NCI-H510A (cell line): ENCODE results near the gene ADAMTSL3.
"Not testable (repeated sequence)": the region's sequence is repeated elsewhere in the genome, so short reads cannot be mapped to it uniquely, and the experiment has no call there.

Experiments used
- DNase-seq: peaks from one replicate; lab custom pipeline; 2025; lab: John Stamatoyannopoulos, UW

Gene ADAMTSL3

DNA sequence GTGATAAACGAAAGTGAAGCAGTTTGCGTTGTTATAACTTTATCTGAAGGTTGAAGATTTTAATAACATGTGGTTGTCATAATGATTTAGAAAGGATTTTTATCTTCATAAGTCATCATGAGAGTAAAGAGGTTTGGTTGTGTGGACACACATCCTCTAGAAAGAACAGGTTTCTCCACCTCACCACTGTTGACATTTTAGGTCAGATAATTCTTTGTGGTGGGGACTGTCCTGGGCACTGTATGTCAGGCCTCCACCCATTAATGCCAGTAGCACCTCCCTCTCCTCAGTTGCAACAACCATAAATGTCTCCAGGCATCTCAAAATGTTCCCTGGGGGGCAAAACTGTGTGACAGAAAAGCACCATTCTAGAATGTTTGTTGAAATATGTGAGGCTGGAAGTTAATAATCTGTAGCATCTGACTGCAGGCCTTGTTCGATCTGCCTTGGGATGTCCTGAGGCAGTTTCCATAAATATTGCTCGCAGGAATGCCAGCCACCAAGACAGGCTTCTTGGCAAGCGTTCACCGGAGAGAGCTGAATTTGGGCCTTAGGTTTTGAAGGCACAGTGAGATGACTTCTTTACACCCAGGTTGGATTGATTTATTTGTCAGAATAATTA, 100.1 kb downstream of the ADAMTSL3 start:
- no peak for DNase-seq

GRCh38 chr15:83757291-83757690, 103.4 kb downstream of the ADAMTSL3 start:
- DNase-seq, result not testable (repeated sequence)

- no peak for DNase-seq
Observed at GRCh38 chr15:83762367-83762766, 108.4 kb downstream of the ADAMTSL3 start.

- DNase-seq, result no peak
Observed at GRCh38 chr15:83764201-83764838, 110.4 kb downstream of the ADAMTSL3 start.

GRCh38 chr15:83766339-83766738, 112.4 kb downstream of the ADAMTSL3 start:
- DNase-seq, result no peak

DNA sequence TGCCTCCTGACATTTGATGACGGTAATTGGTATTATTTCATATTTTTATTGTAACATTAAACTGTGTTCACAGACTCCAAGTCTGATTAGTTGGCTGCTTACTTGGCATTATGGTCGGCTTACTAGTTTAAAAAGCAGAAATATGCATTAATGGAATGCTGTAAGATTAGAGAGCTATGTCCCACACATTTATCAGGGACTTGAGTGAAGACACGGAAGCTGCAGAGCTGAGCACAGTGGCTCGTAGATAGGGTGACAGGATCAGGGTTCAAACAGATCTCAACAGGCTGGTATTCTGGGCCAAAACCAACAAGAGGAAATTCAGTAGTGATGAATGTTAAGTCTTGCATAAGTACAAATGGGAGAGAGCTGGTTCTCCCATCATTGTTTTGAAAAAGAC, 113.8 kb downstream of the ADAMTSL3 start:
- no peak for DNase-seq

GRCh38 chr15:83769411-83769999, 115.6 kb downstream of the ADAMTSL3 start:
- no peak for DNase-seq

- DNase-seq, result no peak
Observed at GRCh38 chr15:83775738-83776137, 121.8 kb downstream of the ADAMTSL3 start.

- no peak for DNase-seq
Observed at GRCh38 chr15:83776986-83777385, 123.1 kb downstream of the ADAMTSL3 start.

GRCh38 chr15:83783227-83783626, 129.3 kb downstream of the ADAMTSL3 start:
- DNase-seq, result no peak

DNA sequence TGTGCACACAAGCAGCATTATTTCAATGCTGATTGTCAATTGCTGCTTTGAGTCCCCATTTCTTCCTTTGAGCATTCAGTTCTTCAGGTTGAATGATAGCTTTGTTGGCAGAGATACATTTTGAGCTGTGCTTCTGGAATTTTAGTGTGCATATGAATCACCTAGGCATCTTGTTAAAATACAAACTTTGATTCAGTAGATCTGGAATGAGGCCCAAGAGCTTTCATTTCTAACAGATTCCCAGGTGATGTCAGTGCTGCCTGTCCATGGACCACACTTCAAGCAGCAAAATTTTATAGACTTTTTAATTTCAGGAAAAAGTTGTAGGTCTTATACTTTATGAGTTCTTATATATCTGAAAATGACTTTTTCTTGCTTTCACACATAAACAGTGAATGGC, 131.1 kb downstream of the ADAMTSL3 start:
- no peak for DNase-seq

GRCh38 chr15:83786336-83786735, 132.4 kb downstream of the ADAMTSL3 start:
- DNase-seq, result no peak

DNA sequence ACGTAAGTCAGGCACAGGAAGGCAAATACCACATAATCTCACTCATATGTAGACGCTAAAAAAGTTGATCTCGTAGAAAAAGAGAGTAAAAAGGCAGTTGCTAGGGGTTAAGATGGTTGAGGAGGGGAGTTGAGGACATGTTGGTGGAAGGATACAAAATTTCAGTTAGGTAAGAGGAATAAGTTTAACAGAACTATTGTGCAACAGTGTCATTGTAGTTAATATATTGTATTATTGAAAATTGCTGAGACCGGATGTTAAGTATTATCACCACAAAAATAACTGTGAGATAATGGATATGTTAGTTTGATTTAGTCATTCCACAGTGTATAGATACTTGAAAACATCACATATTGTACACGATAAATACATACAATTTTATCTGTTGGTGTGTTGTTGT, 139.1 kb downstream of the ADAMTSL3 start:
- DNase-seq, result no peak

GRCh38 chr15:83794209-83794608, 140.3 kb downstream of the ADAMTSL3 start:
- no peak for DNase-seq

DNA sequence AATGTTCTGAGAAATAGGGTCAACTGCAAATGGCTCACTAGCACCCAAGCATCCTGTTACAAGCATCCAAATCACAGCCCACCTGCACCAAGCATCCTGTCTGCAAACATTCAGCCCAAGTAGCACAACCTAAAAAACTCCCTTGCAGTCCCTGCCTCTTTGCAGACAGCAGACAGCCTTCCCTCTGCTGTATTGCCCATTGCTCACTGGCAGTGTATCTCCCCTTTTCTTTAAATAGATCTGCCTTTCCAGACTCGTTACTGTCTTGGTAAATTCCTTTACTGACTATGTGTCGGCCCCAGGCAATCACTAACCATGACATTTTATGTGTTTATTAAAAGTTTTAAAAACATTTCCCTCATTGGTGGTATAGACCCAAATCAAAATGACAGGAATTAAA, 155.4 kb downstream of the ADAMTSL3 start:
- no peak for DNase-seq

- DNase-seq, result no peak
Observed at GRCh38 chr15:83810110-83810509, 156.2 kb downstream of the ADAMTSL3 start.

DNA sequence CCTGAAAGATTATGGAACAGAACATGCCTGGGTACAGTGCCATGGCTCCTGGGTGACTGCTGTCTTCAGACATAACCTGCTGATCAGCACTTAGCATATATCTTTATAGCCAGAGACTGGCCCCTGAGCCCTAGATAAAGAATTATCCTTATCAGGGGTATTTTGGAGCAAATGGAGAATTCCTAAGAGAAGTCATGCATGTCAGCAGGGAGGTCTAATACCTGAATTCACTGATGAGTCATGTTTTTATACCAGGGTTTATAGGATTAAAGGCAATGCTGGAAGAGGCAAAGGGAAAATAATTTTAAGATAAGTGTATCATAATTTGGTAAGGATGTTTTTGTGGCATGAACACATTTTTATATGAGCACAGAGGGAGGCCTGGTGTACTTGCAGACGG, 159.8 kb downstream of the ADAMTSL3 start:
- DNase-seq, result no peak

DNA sequence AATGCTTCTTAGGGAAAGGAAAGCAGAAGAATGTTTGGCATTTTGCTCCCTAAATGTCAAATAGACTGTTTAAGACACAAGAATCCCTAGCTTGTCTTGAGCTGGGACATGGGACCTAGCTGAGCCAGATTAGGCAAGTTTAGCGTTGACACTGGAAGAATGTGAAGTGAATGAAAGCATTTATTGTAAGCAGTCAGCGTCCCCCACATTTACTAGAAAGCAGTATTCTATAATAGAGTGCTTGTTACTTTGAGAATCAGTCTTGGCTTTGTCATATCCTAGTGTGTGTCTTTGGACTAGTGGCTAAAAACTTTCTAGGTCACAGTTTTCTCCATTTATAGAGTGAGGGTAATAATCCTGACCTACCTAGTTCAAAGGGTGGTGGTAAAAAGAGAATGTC, 161.6 kb downstream of the ADAMTSL3 start:
- DNase-seq, result no peak

GRCh38 chr15:83816124-83816883, 162.4 kb downstream of the ADAMTSL3 start:
- DNase-seq, result no peak

- DNase-seq, result no peak
Observed at GRCh38 chr15:83818591-83818990, 164.7 kb downstream of the ADAMTSL3 start.

DNA sequence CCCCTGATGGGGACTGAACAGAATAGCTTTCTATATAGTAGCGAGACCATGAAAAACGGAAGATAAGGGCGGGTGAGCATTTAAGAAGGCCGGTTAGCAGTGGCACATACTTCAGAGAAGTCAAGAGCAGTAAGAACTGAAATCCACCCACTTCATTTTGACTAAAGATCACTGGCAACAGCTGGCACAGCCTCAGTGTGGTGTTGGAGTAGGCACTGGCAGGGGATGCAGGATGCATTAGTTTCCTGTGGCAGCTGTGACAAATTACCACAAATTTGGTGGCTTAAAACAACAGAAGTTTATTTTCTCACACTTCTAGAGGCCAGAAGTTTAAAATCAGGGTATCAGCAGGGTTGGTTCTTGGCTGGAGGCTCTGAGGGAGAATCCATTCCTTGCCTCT, 176.5 kb downstream of the ADAMTSL3 start:
- DNase-seq, result no peak

GRCh38 chr15:83833569-83833968, 179.6 kb downstream of the ADAMTSL3 start:
- no peak for DNase-seq

DNA sequence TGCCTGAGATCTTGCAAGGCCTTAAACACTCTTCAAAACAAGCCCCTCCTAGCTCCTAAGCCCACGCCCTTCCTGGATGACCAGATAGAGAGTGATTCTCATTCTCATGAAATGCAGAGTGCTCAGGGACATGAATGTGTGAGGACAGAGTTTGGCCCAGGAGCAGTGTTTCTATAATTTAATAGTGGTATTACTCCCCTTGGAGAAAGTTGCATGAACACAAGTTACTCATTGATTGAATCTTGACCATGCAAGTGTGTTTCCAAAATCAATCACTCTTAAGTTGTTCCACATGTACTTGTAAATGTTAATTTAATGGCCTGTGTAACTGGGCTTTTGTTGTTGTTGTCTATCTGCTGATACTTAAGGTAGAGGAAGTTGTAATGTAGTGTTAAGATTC, 181.6 kb downstream of the ADAMTSL3 start:
- DNase-seq, result no peak
